GM12875 (cell line): Measurements from ENCODE around the gene GJD4.

Experiments
- H3K4me3 ChIP-seq: one replicate; pipeline ENCODE4 v1.5.1; 2011; ENCODE audit warnings: low read depth, low read length, control low read depth
- CTCF ChIP-seq: IDR thresholded peaks from 2 replicates; pipeline ENCODE4 v1.5.1; 2011; ENCODE audit warnings: low read depth, mild to moderate bottlenecking, control low read depth, inconsistent platforms, low read length, moderate library complexity, borderline replicate concordance; ENCODE audit not compliant: insufficient read depth

Gene GJD4

DNA sequence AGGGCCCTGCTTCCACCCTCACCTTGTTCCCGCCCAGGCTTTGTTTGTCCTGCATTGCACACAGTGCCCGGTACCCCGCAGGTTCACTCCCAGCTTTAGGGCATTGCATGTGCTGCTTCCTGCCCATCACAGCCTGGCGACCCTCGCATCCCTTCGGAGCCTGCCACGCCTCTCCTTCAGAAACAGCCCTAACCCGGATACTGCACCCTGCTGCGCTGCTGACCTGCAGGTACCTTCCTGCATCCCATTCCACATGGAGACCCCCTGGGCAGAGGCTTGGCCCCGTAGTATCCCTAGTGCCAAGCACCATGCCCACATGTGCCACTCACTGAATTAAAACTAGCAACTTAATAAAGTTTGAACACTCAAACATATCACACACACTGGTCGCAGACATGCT is 19.8 kb upstream of the GJD4 start:
- no peak for TF ChIP-seq CTCF
- no peak overlapping the region for H3K4me3 ChIP-seq

DNA sequence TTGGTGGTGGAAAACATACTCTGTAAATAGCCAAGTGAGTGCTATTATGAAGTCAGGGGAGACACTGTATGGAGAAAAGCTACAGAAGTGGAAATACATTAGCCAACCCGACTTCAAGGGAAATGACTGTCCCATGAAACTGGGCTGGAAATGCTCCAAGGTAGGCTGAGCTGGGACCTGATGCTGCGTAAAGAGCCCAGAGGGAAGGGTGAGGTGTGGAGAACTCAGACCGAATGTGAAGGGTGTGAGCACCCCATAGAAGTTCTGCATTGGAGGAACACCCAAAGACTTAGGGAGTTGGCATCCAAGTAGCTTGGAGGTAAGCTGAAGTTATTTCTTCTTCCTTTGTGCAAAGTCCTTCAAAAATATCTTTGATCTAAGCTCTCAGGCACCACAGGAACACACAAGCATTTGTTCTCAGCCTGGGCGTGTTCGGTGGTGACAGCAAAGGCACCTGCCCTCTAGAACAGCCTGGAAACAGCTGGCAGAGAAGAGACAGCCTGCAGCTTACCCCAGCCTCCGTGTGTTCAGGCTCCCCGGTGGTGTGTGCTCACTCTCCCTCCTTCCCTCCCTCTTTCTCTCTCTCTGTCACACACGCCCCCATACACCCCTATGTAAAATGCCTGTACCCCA is 19.1 kb upstream of the GJD4 start:
- TF ChIP-seq CTCF = no peak
- no peak overlapping the region for H3K4me3 ChIP-seq

DNA sequence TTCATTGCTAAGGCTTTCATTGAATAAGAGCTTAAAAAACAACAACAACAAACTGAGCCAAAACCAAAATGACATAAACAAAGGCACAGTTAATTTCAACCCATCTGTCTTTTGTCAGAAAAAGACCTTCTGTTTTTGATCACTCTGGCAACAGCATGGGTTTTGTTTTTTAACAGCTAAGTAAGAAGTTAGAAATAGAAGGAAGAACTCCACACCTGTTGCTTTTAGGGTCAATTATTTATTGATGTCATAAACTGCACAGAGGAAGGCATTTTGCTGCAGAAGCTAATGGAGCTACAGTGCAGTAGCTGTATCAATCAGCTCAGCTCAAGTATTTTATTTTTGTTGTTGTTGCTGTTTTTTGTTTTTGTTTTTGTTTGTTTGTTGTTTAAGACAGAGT is 16.3 kb upstream of the GJD4 start:
- no peak overlapping the region for H3K4me3 ChIP-seq
- TF ChIP-seq CTCF = no peak

DNA sequence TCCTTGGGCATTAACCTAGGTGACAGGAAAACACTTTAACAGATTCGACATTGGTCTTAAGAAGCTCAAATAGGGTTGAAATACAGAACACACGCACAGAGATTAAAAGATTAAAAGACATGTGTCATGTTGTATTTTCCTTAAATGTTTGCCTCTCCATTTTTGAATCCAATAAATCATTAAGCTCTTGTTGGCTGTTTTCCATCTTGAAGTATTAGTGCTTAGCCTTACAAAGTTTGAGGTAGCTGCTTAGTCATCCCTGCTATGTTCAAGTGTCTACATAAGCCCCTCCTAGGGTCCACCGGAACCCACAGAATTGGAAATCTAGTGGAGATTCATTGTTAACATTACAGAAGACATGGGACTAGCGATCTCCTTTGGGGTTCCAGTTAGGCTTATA is 12.7 kb upstream of the GJD4 start:
- no peak for TF ChIP-seq CTCF
- no peak overlapping the region for H3K4me3 ChIP-seq

- no peak overlapping the region for H3K4me3 ChIP-seq
- TF ChIP-seq CTCF = no peak
Observed at GRCh38 chr10:35594115-35595079, 10.7 kb upstream of the GJD4 start.

DNA sequence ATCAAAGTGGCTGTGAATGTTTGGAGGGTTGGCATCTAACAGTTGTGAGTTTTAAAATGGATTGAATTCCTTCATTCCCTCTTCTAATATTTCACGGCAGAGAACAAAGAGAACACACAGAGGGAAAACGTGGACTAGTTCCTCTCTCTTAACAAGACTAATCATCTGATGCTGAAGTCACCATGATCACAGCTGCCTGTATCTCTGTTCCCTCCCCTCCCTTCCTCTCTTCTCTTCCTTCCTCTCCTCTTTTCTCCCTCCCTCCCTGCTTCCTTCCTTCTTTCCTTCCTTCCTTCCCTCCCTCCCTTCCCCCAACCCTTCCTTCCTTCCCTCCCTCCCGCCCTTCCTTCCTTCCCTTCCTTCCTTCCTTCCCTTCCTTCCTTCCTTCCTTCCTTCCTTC is 10.0 kb upstream of the GJD4 start:
- H3K4me3 ChIP-seq = no peak overlapping the region
- TF ChIP-seq CTCF = no peak

- TF ChIP-seq CTCF = no peak
Observed at GRCh38 chr10:35598379-35598778, 6.8 kb upstream of the GJD4 start.

More at GRCh38 chr10:35598379-35598778, 6.8 kb upstream of the GJD4 start:
- no peak overlapping the region for H3K4me3 ChIP-seq
